Spleen (tissue), 7 donors: ENCODE data around the gene FAP.

ENCODE experiments used
- CTCF ChIP-seq, 11 experiments: fragments of 200-600 bp in 7 of 11; fragments of 450-650 bp in 4 of 11; sonication (generic) in 4 of 11; IDR thresholded peaks in 8 of 11; conservative IDR thresholded peaks in 3 of 11; 1 replicate in 7 of 11; 2 replicates in 4 of 11; pipeline versions ENCODE4 v1.4.0 to v1.8.0; 2016 to 2021; ENCODE audit warnings: antibody characterized with exemption in 11 of 11, inconsistent platforms in 4 of 11, mild to moderate bottlenecking in 1 of 11
- POLR2A ChIP-seq, 3 donors: fragments of 450-650 bp; IDR thresholded peaks; one replicate each; pipeline ENCODE4 v1.5.1; 2017; ENCODE audit warnings: antibody characterized with exemption in 3 of 3, mild to moderate bottlenecking in 1 of 3
- POLR2AphosphoS5 ChIP-seq, 3 donors: sonication (generic); formaldehyde crosslinking; IDR thresholded peaks; one replicate each; pipeline ENCODE4 v1.5.1; 2017; ENCODE audit warnings: antibody characterized with exemption in 3 of 3
- donor health status: DM: no; HTN: no; CAD: no; lungs with moderate emphysema.
- donor health status: DM: no; HTN: no; CAD: no.
- donor health status: DM: no; HTN: no; CAD: no.

DNA sequence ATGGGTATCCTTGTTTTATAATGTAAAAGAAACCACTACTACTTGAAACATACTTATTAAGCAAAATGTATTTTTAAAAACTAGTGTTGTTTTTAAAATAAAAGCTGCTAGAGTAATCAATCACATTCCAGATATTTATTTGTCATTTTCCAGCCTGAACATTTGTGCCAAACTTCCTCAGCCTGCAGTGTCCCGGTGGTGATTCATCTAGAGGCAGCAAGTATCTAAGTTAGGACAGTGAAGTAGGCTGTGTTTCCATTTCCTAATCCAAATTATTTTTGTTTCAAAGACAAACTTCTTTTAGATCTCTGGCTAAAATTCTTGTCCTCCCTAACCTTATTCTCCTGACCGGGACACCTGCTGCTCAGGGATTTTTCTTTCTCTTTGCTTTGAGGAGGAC, 78.4 kb downstream of the FAP start:
- no peak for TF ChIP-seq CTCF (IDR thresholded peaks at IDR 0.05 in 8 of 11, conservative IDR thresholded peaks at IDR 0.05 in 3 of 11)
- no peak for TF ChIP-seq POLR2AphosphoS5 (IDR thresholded peaks at IDR 0.05)
- no peak for TF ChIP-seq POLR2A (IDR thresholded peaks at IDR 0.05)
